ENCODE measurements around the gene POLE.

Gene POLE

GRCh38 chr12:132673288-132674179 lies 13.6 kb downstream of the POLE start:
- DNase-seq: no peak

GRCh38 chr12:132672678-132673077 lies 14.5 kb downstream of the POLE start:
- no peak for DNase-seq

- DNase-seq: no peak
Measured at GRCh38 chr12:132672116-132672515, 15.0 kb downstream of the POLE start.

- no peak for DNase-seq
Measured at GRCh38 chr12:132669166-132669879, 17.8 kb downstream of the POLE start.

GRCh38 chr12:132668191-132669088 lies 18.7 kb downstream of the POLE start:
- DNase-seq: no peak

GRCh38 chr12:132665794-132666193 lies 21.3 kb downstream of the POLE start:
- DNase-seq: no peak

- no peak for DNase-seq
Measured at GRCh38 chr12:132665149-132665491, 22.0 kb downstream of the POLE start.

GRCh38 chr12:132664206-132665148 lies 22.7 kb downstream of the POLE start:
- DNase-seq: no peak

- no peak for DNase-seq
Measured at GRCh38 chr12:132662901-132663755, 24.0 kb downstream of the POLE start.

GRCh38 chr12:132661972-132662371 lies 25.2 kb downstream of the POLE start:
- no peak for DNase-seq

- no peak for DNase-seq
Measured at GRCh38 chr12:132660996-132661395, 26.1 kb downstream of the POLE start.

GRCh38 chr12:132660052-132660451 lies 27.1 kb downstream of the POLE start:
- DNase-seq: no peak

- no peak for DNase-seq
Measured at GRCh38 chr12:132659146-132659545, 28.0 kb downstream of the POLE start.

- DNase-seq: no peak
Measured at GRCh38 chr12:132658149-132658894, 28.8 kb downstream of the POLE start.

- no peak for DNase-seq
Measured at GRCh38 chr12:132657004-132657727, 30.0 kb downstream of the POLE start.

GRCh38 chr12:132653567-132654290 lies 33.4 kb downstream of the POLE start:
- DNase-seq: no peak

GRCh38 chr12:132651444-132652100 lies 35.6 kb downstream of the POLE start:
- no peak for DNase-seq

- no peak for DNase-seq
Measured at GRCh38 chr12:132649226-132649945, 37.8 kb downstream of the POLE start.

Data from islet precursor cell (in vitro differentiated cells).